ENCODE results near the gene OLFM4.

OLFM4 gene

GRCh38 chr13:52991344-52992020 is 37.1 kb upstream of the OLFM4 start:
- Histone ChIP-seq H3K27ac (no peak overlapping the region), H3K4me3 (ENCODE audit: low read depth, low read length) (no peak overlapping the region), H3K27me3 (replicated peaks) (no peaks in the 10 kb centered on the region), H3K36me3 (replicated peaks) (no peaks in the 10 kb centered on the region)
- DNase-seq: no peak
- TF ChIP-seq CTCF (IDR thresholded peaks at IDR 0.05; ENCODE audit: low read depth, low read length, missing control alignments): no peak
- in situ Hi-C loops (cut with HindIII; ENCODE audit: low pct_ligation_motif_present, low sequenced_read_pairs): no loop called here

GRCh38 chr13:52992110-52992509 is 36.5 kb upstream of the OLFM4 start:
- Histone ChIP-seq H3K36me3 (replicated peaks) (no peaks in the 10 kb centered on the region), H3K4me3 (ENCODE audit: low read depth, low read length) (no peak overlapping the region), H3K27ac (no peak overlapping the region), H3K27me3 (replicated peaks) (no peaks in the 10 kb centered on the region)
- DNase-seq: no peak
- TF ChIP-seq CTCF (IDR thresholded peaks at IDR 0.05; ENCODE audit: low read depth, low read length, missing control alignments): no peak
- in situ Hi-C loops (cut with HindIII; ENCODE audit: low pct_ligation_motif_present, low sequenced_read_pairs): no loop called here

- H3K4me3 ChIP-seq (ENCODE audit: low read depth, low read length): no peak overlapping the region
- TF ChIP-seq CTCF (IDR thresholded peaks at IDR 0.05; ENCODE audit: low read depth, low read length, missing control alignments): no peak
- no peaks in the 10 kb centered on the region for H3K27me3 ChIP-seq (replicated peaks)
- H3K36me3 ChIP-seq (replicated peaks): no peaks in the 10 kb centered on the region
- no peak for DNase-seq
- no peak overlapping the region for H3K27ac ChIP-seq
- in situ Hi-C loops (cut with HindIII; ENCODE audit: low pct_ligation_motif_present, low sequenced_read_pairs): no loop called here
These were observed 34.6 kb upstream of the OLFM4 start for GRCh38 chr13:52994051-52994450.

- in situ Hi-C loops (cut with HindIII; ENCODE audit: low pct_ligation_motif_present, low sequenced_read_pairs): no loop called here
These were observed 33.7 kb upstream of the OLFM4 start for GRCh38 chr13:52994865-52995264.

GRCh38 chr13:52995946-52996345 is 32.7 kb upstream of the OLFM4 start:
- Histone ChIP-seq H3K36me3 (replicated peaks) (no peaks in the 10 kb centered on the region), H3K27ac (no peak overlapping the region), H3K4me3 (ENCODE audit: low read depth, low read length) (no peak overlapping the region), H3K27me3 (replicated peaks) (no peaks in the 10 kb centered on the region)
- in situ Hi-C loops (cut with HindIII; ENCODE audit: low pct_ligation_motif_present, low sequenced_read_pairs): no loop called here
- TF ChIP-seq CTCF (IDR thresholded peaks at IDR 0.05; ENCODE audit: low read depth, low read length, missing control alignments): no peak
- DNase-seq: no peak

More at GRCh38 chr13:52994865-52995264, 33.7 kb upstream of the OLFM4 start:
- no peak for TF ChIP-seq CTCF (IDR thresholded peaks at IDR 0.05; ENCODE audit: low read depth, low read length, missing control alignments)
- Histone ChIP-seq H3K36me3 (replicated peaks) (no peaks in the 10 kb centered on the region), H3K27ac (no peak overlapping the region), H3K27me3 (replicated peaks) (no peaks in the 10 kb centered on the region), H3K4me3 (ENCODE audit: low read depth, low read length) (no peak overlapping the region)
- DNase-seq: no peak
